Adrenal gland (tissue), 5 donors: ENCODE results near the gene UNC79.

ENCODE experiments used
- POLR2A ChIP-seq, 2 donors: fragments of 450-650 bp; IDR thresholded peaks; one replicate each; pipeline ENCODE4 v1.6.1; 2017; ENCODE audit warnings: antibody characterized with exemption in 2 of 2, mild to moderate bottlenecking in 2 of 2, moderate library complexity in 1 of 2
- TF ChIP-seq, protein P1 (sequence below), 6 experiments: fragments of 450-650 bp in 4 of 6; fragments of 200-600 bp in 2 of 6; sonication (generic) in 1 of 6; IDR thresholded peaks; 1 replicate in 5 of 6; 2 replicates in 1 of 6; pipeline versions ENCODE4 v1.5.1 to v1.8.0; 2016 to 2021; ENCODE audit warnings: antibody characterized with exemption in 6 of 6, mild to moderate bottlenecking in 2 of 6, moderate library complexity in 1 of 6
- donor health status: DM: no; HTN: no; CAD: no.

DNA sequence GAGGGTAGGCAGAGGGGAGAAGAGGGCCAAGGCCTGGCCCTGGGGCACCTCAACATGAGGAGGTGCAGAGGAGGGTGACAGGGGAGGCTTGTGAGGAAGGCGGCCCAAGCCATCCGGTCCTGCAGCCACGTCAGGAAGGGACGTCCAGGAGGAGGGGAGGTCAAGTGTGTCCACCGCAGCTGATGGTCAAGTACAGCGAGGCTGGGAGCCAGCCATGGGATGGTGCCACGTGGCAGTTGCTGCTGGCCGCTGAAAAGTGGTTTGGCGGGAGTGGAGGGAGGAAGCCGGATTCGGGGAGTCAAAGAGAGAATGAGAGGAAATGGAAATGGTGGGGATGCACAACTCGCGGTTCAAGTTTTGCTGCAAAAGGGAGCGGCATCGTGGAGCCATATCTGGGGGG lies 316.4 kb downstream of the UNC79 start:
- TF ChIP-seq, protein P1, sequence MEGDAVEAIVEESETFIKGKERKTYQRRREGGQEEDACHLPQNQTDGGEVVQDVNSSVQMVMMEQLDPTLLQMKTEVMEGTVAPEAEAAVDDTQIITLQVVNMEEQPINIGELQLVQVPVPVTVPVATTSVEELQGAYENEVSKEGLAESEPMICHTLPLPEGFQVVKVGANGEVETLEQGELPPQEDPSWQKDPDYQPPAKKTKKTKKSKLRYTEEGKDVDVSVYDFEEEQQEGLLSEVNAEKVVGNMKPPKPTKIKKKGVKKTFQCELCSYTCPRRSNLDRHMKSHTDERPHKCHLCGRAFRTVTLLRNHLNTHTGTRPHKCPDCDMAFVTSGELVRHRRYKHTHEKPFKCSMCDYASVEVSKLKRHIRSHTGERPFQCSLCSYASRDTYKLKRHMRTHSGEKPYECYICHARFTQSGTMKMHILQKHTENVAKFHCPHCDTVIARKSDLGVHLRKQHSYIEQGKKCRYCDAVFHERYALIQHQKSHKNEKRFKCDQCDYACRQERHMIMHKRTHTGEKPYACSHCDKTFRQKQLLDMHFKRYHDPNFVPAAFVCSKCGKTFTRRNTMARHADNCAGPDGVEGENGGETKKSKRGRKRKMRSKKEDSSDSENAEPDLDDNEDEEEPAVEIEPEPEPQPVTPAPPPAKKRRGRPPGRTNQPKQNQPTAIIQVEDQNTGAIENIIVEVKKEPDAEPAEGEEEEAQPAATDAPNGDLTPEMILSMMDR (IDR thresholded peaks at IDR 0.05): no peak
- TF ChIP-seq POLR2A (IDR thresholded peaks at IDR 0.05): no peak
